Mucosa of descending colon (tissue), 3 donors: ENCODE results near the gene EPB41L1. TPM values are rescaled to one million over a fixed set of nuclear protein-coding genes. Genes with fewer than 3 reads are reported as not detected.

Experiments
- ATAC-seq: fragments of 200-7000 bp; cut with Tn5 transposase; one replicate; pipeline ENCODE4 v1.9.1; 2020; ENCODE audit warnings: mild to moderate bottlenecking, moderate library complexity
- DNase-seq, 3 donors: peaks; one replicate each; pipeline ENCODE4 v3.0.0-alpha.2; 2020
- H3K36me3 ChIP-seq: fragments of 200-600 bp; one replicate; pipeline ENCODE4 v1.8.0; 2021; ENCODE audit warnings: low read depth, mild to moderate bottlenecking
- H3K4me1 ChIP-seq: fragments of 200-600 bp; one replicate; pipeline ENCODE4 v1.8.0; 2021; ENCODE audit warnings: low read depth, mild to moderate bottlenecking
- H3K4me3 ChIP-seq: fragments of 200-600 bp; one replicate; pipeline ENCODE4 v1.8.0; 2021; ENCODE audit warnings: mild to moderate bottlenecking
- H3K9me3 ChIP-seq: fragments of 200-600 bp; one replicate; pipeline ENCODE4 v1.8.0; 2021; ENCODE audit warnings: mild to moderate bottlenecking
- intact Hi-C, 2 donors: fragments of 100-400 bp; cut with DNase I in 1 of 2; cut with micrococcal nuclease in 1 of 2; formaldehyde crosslinking; loops; one replicate each; pipeline versions ENCODE4 v1.11.0 to v1.11.1; 2022; cut with DNase I, micrococcal nuclease
- total RNA-seq, 3 donors: library from RNA; stranded (reverse); fragmentation: NEBNext Ultra II Directional in 2 of 3; extraction: Animal tissue kit (Norgen Biotek cat#: 25700) in 2 of 3; gene quantifications; one replicate each; pipeline versions ENCODE4 v1.2.1 to v1.2.4, GENCODE V29; 2021 to 2023
- TF ChIP-seq, protein P1 (sequence below): fragments of 200-600 bp; IDR thresholded peaks from one replicate; pipeline ENCODE4 v1.8.0; 2022; ENCODE audit warnings: antibody characterized with exemption, mild to moderate bottlenecking
- donor health status: DM: no; HTN: no; CAD: no; lungs with moderate emphysema.
- donor health status: DM: no; HTN: no; CAD: no.
- donor health status: DM: no; HTN: yes; CAD: no.

Gene EPB41L1
- total RNA-seq, 3 donors from 2014 or later: 41.0 to 95.3 (median 71.7) TPM

DNA sequence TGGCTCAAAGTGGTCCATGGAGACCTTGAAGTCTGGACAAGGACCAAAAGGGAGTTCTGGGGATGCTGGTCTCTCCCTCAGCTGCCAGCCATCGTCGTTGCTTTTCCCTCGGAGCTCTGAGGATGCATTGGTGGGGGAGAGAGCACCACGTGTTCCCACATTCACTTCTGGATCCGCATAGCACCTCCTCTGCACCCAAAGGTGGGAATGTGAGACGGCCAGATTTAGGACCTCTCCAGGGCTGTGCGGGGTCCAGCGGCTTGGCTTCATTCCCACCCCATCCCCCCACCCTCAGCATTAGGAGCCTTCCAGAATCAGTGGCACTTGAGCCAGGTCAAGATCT lies 1.1 kb downstream of the EPB41L1 start:
- Histone ChIP-seq H3K4me3 (no peak overlapping the region), H3K9me3 (no peaks in the 10 kb centered on the region), H3K36me3 (no peaks in the 10 kb centered on the region), H3K4me1 (peaks cover 2% of the 10 kb centered on the region)
- intact Hi-C loops: no loop called here
- TF ChIP-seq, protein P1, sequence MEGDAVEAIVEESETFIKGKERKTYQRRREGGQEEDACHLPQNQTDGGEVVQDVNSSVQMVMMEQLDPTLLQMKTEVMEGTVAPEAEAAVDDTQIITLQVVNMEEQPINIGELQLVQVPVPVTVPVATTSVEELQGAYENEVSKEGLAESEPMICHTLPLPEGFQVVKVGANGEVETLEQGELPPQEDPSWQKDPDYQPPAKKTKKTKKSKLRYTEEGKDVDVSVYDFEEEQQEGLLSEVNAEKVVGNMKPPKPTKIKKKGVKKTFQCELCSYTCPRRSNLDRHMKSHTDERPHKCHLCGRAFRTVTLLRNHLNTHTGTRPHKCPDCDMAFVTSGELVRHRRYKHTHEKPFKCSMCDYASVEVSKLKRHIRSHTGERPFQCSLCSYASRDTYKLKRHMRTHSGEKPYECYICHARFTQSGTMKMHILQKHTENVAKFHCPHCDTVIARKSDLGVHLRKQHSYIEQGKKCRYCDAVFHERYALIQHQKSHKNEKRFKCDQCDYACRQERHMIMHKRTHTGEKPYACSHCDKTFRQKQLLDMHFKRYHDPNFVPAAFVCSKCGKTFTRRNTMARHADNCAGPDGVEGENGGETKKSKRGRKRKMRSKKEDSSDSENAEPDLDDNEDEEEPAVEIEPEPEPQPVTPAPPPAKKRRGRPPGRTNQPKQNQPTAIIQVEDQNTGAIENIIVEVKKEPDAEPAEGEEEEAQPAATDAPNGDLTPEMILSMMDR: no peak
- DNase-seq: no peak
- no peak for ATAC-seq

DNA sequence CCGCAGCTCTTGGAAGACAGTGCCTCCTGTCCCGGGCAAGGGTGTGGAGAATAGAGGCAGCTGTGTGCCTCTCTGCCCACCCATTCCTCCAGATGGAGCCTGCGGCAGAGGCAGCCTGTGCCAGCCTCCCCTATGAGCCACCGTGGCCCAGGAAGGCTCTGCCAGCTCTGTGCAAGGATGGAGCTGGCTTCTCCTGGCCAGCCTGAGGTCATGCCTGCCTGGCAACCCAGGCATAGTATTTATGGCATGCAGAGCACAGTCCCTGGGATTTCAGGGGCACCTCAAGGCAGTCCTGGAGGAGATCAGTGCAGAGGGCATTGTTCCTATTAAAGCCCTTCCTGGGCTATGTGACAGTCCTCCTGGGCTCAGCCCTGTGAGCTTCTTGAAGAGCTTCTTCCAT lies 1.5 kb downstream of the EPB41L1 start:
- DNase-seq (no peak), ATAC-seq (no peak)
- Histone ChIP-seq H3K9me3 (no peaks in the 10 kb centered on the region), H3K4me1 (peaks cover 2% of the 10 kb centered on the region), H3K4me3 (no peak overlapping the region), H3K36me3 (no peaks in the 10 kb centered on the region)
- TF ChIP-seq, protein P1: no peak
- intact Hi-C loops: no loop called here

DNA sequence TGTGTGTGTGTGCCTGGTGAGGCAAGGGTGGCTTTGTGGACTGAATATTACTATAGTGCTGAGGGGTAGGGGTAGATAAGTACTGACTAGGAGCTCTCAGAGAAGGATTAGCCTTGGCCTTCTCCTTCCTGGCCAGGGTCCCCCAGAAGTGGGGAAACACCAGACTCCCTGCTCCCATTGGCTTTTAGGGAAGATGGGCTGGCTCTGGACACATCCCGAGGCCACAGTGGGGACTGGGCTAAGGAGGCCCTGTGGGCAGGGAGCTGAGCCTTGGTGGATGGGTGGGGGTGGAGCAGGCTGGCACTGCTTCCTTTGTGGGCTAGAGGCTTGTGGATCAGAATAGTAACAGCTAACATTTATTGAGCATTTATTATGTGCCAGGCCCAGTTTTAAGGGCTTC lies 3.1 kb downstream of the EPB41L1 start:
- Histone ChIP-seq H3K4me3 (no peak overlapping the region), H3K36me3 (no peaks in the 10 kb centered on the region), H3K4me1 (peaks cover 2% of the 10 kb centered on the region), H3K9me3 (no peaks in the 10 kb centered on the region)
- TF ChIP-seq, protein P1: no peak
- DNase-seq (no peak), ATAC-seq (no peak)
- intact Hi-C loops: no loop called here

DNA sequence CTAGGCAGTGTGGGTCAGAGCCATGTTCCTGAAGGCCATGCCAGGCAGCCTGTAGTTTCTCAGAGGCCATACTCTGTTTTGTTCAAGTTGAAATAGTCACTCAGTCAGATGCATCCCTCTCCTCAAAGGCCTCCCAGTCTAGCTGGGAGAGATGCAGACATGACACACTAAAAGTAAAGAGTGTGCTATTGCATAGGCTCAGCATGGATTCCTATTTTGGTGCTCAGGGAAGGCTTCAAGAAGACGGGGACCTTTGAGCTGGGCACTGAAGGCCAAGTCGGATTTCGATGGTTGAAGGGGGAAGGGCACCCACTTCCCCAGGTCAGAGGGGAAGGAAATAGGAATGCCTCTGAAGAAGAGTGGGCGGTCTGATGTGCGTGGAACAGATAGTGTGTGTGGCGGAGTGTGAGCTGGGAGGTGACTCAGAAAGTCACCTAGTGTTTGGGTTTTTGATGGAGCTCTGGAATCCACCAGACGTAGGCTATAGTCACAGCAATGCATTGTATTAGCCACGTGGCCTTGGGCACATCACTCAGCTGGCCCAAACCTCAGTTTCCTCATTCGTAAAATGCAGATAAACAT lies 3.7 kb downstream of the EPB41L1 start:
- H3K4me1 ChIP-seq: peaks cover 2% of the 10 kb centered on the region
- H3K36me3 ChIP-seq: no peaks in the 10 kb centered on the region
- H3K9me3 ChIP-seq: no peaks in the 10 kb centered on the region
- intact Hi-C loops: no loop called here
- TF ChIP-seq, protein P1: no peak
- ATAC-seq: no peak
- no peak overlapping the region for H3K4me3 ChIP-seq
- no peak for DNase-seq

DNA sequence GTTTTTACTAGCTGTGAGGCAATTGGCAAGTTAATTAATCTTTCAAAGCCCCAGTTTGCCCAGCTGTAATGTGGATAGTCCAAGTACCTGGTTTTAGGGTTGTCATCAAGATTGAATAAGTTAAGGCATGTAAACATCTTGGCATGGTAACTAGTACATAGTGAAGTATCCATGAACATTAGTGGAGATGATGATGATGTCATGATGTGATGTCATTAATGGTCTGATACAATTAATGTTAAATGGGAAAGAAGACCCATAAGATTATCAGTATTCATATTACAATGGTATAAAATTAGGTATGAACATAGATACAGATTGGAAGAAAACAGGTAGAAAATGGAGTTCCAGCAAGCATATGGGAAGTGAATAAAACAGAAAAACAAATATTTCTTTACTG lies 5.3 kb downstream of the EPB41L1 start:
- TF ChIP-seq, protein P1: no peak
- intact Hi-C loops: no loop called here
- Histone ChIP-seq H3K9me3 (no peaks in the 10 kb centered on the region), H3K36me3 (no peaks in the 10 kb centered on the region), H3K4me1 (peaks cover 2% of the 10 kb centered on the region), H3K4me3 (no peak overlapping the region)
- no peak for ATAC-seq
- DNase-seq: no peak
